ENCODE measurements around the gene ZNF419.

The ZNF419 gene

GRCh38 chr19:57537953-57538547 lies 50.5 kb downstream of the ZNF419 start:
- DNase-seq = no peak

Measured in AML-193 (cell line).